ENCODE measurements around the gene ROR2.

The ROR2 gene

GRCh38 chr9:91948101-91948596, 1.9 kb downstream of the ROR2 start:
- no peak for DNase-seq

- DNase-seq = no peak
Observed at GRCh38 chr9:91946653-91947488, 3.2 kb downstream of the ROR2 start.

- no peak for DNase-seq
Observed at GRCh38 chr9:91946196-91946595, 3.8 kb downstream of the ROR2 start.

GRCh38 chr9:91945277-91946085, 4.5 kb downstream of the ROR2 start:
- DNase-seq = no peak

GRCh38 chr9:91944711-91945110, 5.3 kb downstream of the ROR2 start:
- no peak for DNase-seq

- no peak for DNase-seq
Observed at GRCh38 chr9:91943478-91944470, 6.3 kb downstream of the ROR2 start.

- DNase-seq = no peak
Observed at GRCh38 chr9:91942201-91942600, 7.8 kb downstream of the ROR2 start.

- DNase-seq = peak; percentile 53
Observed at GRCh38 chr9:91939978-91940377, 10.1 kb downstream of the ROR2 start.

GRCh38 chr9:91937727-91938126, 12.3 kb downstream of the ROR2 start:
- DNase-seq = no peak

GRCh38 chr9:91937056-91937455, 13.0 kb downstream of the ROR2 start:
- no peak for DNase-seq

GRCh38 chr9:91935805-91936514, 14.1 kb downstream of the ROR2 start:
- no peak for DNase-seq

GRCh38 chr9:91935066-91935749, 14.8 kb downstream of the ROR2 start:
- no peak for DNase-seq

GRCh38 chr9:91934654-91935053, 15.4 kb downstream of the ROR2 start:
- DNase-seq = no peak

GRCh38 chr9:91933556-91934352, 16.3 kb downstream of the ROR2 start:
- no peak for DNase-seq

GRCh38 chr9:91930475-91930874, 19.6 kb downstream of the ROR2 start:
- DNase-seq = no peak

- DNase-seq = no peak
Observed at GRCh38 chr9:91929331-91929730, 20.7 kb downstream of the ROR2 start.

- DNase-seq = no peak
Observed at GRCh38 chr9:91927922-91928510, 22.0 kb downstream of the ROR2 start.

GRCh38 chr9:91924090-91924489, 25.9 kb downstream of the ROR2 start:
- DNase-seq = no peak

- no peak for DNase-seq
Observed at GRCh38 chr9:91923145-91923544, 26.9 kb downstream of the ROR2 start.

GRCh38 chr9:91921371-91921770, 28.7 kb downstream of the ROR2 start:
- no peak for DNase-seq

Measured in retina (tissue), 1 donor.